GM18951 (cell line): ENCODE measurements around the gene THAP4.
"Not testable (repeated sequence)": the region's sequence is repeated elsewhere in the genome, so short reads cannot be mapped to it uniquely, and the experiment has no call there.

ENCODE experiments used
- POLR2A ChIP-seq: IDR thresholded peaks from 4 replicates; pipeline ENCODE4 v1.6.1; 2011; ENCODE audit warnings: mild to moderate bottlenecking; ENCODE audit not compliant: insufficient read length, insufficient read depth; ENCODE audit errors: extremely low read depth
- in situ Hi-C: fragments of 300-500 bp; cut with MboI; formaldehyde crosslinking; loops from one replicate; pipeline ENCODE4 v1.12.0; 2022; ENCODE audit warnings: low sequenced_read_pairs, mixed read lengths, inconsistent platforms; ENCODE audit not compliant: unreplicated experiment

THAP4 gene

GRCh38 chr2:241672243-241673188, 35.6 kb upstream of the THAP4 start:
- in situ Hi-C loops: no loop called here
- TF ChIP-seq POLR2A: no peak

GRCh38 chr2:241671457-241672240, 34.7 kb upstream of the THAP4 start:
- in situ Hi-C loops: no loop called here
- no peak for TF ChIP-seq POLR2A

- in situ Hi-C loops: no loop called here
- no peak for TF ChIP-seq POLR2A
Measured at GRCh38 chr2:241670333-241671110, 33.6 kb upstream of the THAP4 start.

DNA sequence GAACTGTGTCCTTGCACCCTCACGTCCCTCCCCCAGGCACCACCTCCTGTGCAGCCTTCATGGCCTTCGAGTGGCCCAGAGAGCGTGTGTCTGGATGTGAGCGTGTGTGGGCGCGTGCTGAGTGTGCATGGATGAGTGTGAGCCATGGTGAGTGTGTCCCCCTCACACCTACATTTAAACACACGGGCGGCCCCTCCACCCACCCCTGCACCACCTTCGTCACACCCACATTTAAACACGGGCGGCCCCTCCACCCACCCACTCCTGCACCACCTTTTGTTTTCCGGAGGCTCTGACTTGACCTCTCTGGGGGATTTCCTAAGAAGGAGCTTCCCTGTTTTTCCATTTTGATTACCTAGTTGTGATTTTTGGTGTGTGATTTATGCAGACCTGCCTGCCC, 31.9 kb upstream of the THAP4 start:
- in situ Hi-C loops: no loop called here

GRCh38 chr2:241668354-241668753, 31.4 kb upstream of the THAP4 start:
- TF ChIP-seq POLR2A: no peak
- in situ Hi-C loops: no loop called here

More for the DNA sequence above, 31.9 kb upstream of the THAP4 start:
- TF ChIP-seq POLR2A: no peak

DNA sequence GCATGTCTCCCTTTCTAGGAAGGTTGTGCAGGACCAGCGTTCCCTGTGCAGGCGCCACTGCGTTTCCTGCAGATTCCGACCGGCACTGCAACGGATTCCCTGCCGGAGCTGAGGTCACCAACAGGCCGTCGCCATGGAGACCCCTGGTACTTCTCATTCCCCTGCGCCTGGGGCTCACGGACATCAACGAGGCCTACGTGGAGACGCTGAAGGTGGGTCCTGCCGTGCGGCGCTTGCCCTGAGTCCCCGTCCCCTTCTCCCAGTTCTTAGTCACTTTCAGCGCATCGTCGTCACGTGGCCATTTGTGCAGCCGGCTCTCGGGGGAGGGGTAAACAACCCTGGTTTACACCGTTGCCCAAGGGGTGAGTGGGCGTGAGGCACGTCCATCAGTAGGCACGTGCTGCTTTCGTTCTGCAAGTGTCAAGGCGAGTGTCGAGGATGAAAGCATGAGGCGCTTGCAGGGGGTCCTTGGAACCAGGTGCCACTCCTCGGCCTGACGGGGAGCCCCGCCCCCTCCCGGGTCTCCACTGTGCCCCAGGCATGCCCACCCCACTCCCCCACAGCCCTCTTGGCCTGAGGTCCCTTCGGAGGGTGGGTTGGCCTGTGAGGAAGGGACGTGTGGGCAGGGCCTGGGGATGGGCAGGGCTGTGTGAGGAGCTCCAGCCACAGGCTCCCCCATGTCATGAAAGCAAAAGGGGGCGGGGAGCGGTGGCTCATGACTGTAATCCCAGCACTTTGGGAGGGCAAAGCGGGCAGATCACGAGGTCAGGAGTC, 29.9 kb upstream of the THAP4 start:
- in situ Hi-C loops: no loop called here
- no peak for TF ChIP-seq POLR2A

- in situ Hi-C loops: no loop called here
Measured at GRCh38 chr2:241665731-241666440, 28.9 kb upstream of the THAP4 start.

GRCh38 chr2:241662731-241663130, 25.8 kb upstream of the THAP4 start:
- in situ Hi-C loops: not testable (repeated sequence)

More at GRCh38 chr2:241665731-241666440, 28.9 kb upstream of the THAP4 start:
- no peak for TF ChIP-seq POLR2A

GRCh38 chr2:241660593-241661213, 23.7 kb upstream of the THAP4 start:
- no peak for TF ChIP-seq POLR2A
- in situ Hi-C loops: no loop called here

DNA sequence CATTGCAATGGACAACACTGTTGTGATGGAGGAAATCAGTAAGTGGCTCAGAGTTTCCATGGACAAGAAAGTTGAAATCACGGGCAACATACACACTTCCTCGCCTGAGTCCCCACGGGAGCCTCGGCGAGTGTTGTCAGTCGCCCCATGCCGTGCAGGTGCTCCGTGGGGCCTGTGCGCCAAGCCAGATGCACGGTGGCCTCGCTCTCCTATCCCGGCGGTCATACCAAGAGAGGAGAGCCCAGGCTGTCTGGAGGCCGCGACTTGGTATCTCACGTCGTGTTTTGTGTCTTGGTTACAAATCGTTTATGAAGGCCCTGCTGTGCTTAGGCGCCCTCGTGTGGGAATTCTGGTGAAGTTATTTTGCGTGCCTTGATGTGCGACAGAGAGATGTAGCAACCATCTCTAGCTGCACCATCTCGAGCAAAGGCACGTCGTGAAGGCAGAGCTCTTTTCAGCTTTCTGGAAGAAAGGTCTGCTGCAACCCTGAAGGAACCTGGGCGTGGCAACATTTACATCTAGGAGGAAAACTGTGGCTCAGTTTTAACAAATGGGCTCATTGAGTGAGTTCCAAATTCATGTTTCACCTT, 22.3 kb upstream of the THAP4 start:
- in situ Hi-C loops: no loop called here
- no peak for TF ChIP-seq POLR2A

DNA sequence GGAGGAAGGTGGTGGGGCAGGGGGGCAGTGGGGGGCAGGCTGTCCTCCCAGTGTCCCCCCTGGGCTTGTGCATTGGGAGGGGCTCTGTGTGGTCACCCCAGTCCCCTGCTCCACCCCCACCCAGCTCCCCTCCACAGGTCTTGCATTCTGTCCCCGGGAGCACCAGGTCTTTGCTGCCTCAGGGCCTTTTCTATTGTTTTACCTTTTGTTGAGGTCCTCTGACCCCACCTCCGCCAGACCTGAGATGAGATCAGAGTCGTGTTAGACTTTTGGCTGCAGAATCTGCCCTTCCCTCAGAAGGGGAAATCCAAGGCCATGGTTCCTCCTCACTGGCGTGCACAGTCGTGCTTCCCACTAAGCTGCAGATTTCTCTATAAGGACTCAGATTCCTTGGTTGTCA, 21.3 kb upstream of the THAP4 start:
- in situ Hi-C loops: no loop called here
- TF ChIP-seq POLR2A: no peak

DNA sequence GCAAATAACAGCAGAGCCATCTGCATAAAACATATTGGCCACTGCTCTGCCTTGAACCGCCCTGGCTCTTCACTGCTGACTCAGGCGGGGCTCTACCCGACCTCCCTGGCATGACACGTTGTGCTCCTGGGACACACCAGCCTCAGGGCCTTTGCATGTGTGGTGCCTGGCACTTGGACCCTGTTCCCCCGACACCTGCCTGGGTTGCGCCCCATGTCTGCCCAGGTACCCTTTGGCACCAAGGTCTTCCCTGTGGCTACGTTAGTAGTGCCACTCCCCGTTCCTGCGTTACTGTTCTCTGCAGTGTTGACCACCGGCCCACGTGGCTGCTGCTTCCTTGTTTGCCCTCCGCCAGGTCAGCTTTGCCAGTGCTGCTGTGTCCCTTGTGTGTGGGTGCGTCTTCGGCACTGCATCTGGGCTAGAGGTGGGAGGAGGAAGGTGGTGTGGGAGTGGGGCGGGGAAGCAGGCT, 20.9 kb upstream of the THAP4 start:
- in situ Hi-C loops: no loop called here
- TF ChIP-seq POLR2A: no peak
